ENCODE results near the gene LSP1.

The LSP1 gene

GRCh38 chr11:1890856-1891830, 38.3 kb downstream of the LSP1 start:
- DNase-seq (ENCODE audit: low spot score) = no peak

- no peak for DNase-seq (ENCODE audit: low spot score)
Measured at GRCh38 chr11:1891831-1892115, 38.9 kb downstream of the LSP1 start, which contains the start of gene PRR33. PRR33 (minus strand) TSS chr11:1891895; CDS start chr11:1890584, 1,311 bp downstream.

GRCh38 chr11:1892116-1892515, 39.2 kb downstream of the LSP1 start:
- DNase-seq (ENCODE audit: low spot score) = no peak

- no peak for DNase-seq (ENCODE audit: low spot score)
Measured at GRCh38 chr11:1892558-1892957, 39.7 kb downstream of the LSP1 start.

- no peak for DNase-seq (ENCODE audit: low spot score)
Measured at GRCh38 chr11:1893581-1894359, 40.9 kb downstream of the LSP1 start.

- DNase-seq (ENCODE audit: low spot score) = no peak
Measured at GRCh38 chr11:1894759-1895158, 41.9 kb downstream of the LSP1 start.

- no peak for DNase-seq (ENCODE audit: low spot score)
Measured at GRCh38 chr11:1896468-1896867, 43.6 kb downstream of the LSP1 start.

GRCh38 chr11:1896923-1897322, 44.0 kb downstream of the LSP1 start:
- no peak for DNase-seq (ENCODE audit: low spot score)

- no peak for DNase-seq (ENCODE audit: low spot score)
Measured at GRCh38 chr11:1899090-1899489, 46.2 kb downstream of the LSP1 start.

GRCh38 chr11:1899686-1900085, 46.8 kb downstream of the LSP1 start:
- DNase-seq (ENCODE audit: low spot score) = no peak

- no peak for DNase-seq (ENCODE audit: low spot score)
Measured at GRCh38 chr11:1906181-1906580, 53.3 kb downstream of the LSP1 start.

- DNase-seq (ENCODE audit: low spot score) = peak; percentile 48
Measured at GRCh38 chr11:1906611-1907423, 53.9 kb downstream of the LSP1 start.

GRCh38 chr11:1908618-1909017, 55.7 kb downstream of the LSP1 start:
- no peak for DNase-seq (ENCODE audit: low spot score)

GRCh38 chr11:1909524-1909923, 56.6 kb downstream of the LSP1 start:
- DNase-seq (ENCODE audit: low spot score) = no peak

- no peak for DNase-seq (ENCODE audit: low spot score)
Measured at GRCh38 chr11:1912289-1912878, 59.5 kb downstream of the LSP1 start.

- no peak for DNase-seq (ENCODE audit: low spot score)
Measured at GRCh38 chr11:1913271-1914060, 60.6 kb downstream of the LSP1 start.

- DNase-seq (ENCODE audit: low spot score) = no peak
Measured at GRCh38 chr11:1915795-1916131, 62.9 kb downstream of the LSP1 start.

- no peak for DNase-seq (ENCODE audit: low spot score)
Measured at GRCh38 chr11:1916132-1916985, 63.5 kb downstream of the LSP1 start.

- DNase-seq (ENCODE audit: low spot score) = no peak
Measured at GRCh38 chr11:1916986-1917522, 64.2 kb downstream of the LSP1 start.
